GM18873 (cell line): ENCODE results near the gene RPS6KA6.
A peak's percentile ranks its signal among the peaks of the same experiment; 100 is the strongest.
"Not testable (repeated sequence)": the region's sequence is repeated elsewhere in the genome, so short reads cannot be mapped to it uniquely, and the experiment has no call there.

ENCODE experiments used
- ATAC-seq: cut with Tn5 transposase; IDR thresholded peaks from one replicate; pipeline ENCODE4 v1.9.1; 2021; ENCODE audit warnings: mild to moderate bottlenecking, moderate library complexity, moderate number of reproducible peaks; ENCODE audit not compliant: unreplicated experiment, low FRiP score

Gene RPS6KA6

DNA sequence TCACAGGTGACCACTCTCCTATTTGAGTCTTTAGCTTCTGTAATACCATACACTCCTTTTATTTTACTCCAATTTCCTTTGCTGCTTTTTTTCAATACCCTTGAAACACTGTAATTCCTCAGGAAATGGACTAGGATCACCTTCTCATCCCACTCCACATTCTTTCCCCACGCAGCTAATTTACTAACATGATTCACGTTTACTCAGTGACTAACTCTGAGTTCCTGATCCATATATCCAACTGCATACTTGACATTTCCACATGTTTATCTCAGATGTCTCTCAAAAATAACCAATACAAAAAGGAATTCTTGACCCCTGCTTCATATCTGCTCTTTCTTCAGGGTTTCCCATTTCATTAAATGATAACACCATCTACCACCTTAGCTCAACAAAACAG lies 19.9 kb downstream of the RPS6KA6 start:
- ATAC-seq, result no peak

DNA sequence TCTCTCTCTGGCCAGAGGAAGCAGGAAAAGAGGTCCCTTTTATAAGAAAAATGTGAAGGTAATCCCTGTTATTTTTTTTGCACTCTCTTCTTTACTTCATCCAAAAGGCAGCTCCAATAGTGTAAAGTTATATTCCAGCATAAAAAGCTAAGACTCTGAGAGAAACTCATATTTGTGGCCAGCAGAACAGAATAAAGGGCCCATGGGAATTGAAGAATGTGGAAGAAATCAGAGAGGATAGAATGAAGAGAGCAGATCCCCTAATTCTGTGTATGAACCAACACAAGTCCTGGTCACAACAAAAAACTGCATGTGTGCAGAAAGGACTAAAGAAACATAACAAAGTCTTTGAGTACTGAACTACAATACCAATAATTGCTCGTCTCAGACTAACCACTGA lies 22.3 kb downstream of the RPS6KA6 start:
- no peak for ATAC-seq

- ATAC-seq, result no peak
These were observed 25.6 kb downstream of the RPS6KA6 start for GRCh38 chrX:84162401-84162800.

DNA sequence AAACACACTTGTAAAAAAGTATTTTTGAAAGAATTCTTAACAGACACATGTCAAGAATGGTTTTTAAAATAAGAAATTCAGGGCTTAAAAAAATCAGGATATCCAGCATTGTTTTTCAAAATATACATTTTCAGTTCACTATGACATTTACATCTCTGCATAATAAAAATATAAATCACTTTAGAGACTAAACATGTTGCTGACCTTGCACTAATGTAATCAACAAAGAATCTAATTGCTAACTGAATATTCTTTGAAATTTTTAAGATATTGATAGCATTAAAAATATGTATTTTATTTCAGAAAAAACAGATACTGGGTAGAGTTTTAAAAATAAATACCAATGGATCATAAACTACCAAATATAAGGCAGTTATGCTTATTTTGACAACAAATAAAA lies 26.4 kb downstream of the RPS6KA6 start:
- no peak for ATAC-seq

GRCh38 chrX:84160736-84161135 lies 27.3 kb downstream of the RPS6KA6 start:
- no peak for ATAC-seq

DNA sequence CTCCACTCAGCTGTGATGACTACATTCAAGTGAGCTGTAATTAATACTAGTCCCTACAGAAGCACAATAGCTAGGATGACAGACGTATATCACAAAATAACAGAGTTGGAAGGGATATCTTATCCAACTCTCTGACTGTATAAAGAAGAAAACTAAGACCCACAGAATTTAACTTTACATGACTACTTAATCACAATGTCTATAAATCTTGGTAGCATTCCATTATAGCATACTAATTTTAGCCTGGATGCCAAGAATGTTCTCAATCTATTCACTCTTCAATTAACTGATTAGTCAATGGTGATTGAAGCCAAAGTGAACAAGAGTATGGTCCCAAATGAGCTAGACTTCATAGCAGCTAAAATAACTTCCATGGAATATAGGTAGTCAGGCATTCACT lies 31.2 kb downstream of the RPS6KA6 start:
- no peak for ATAC-seq

- no peak for ATAC-seq
These were observed 32.1 kb downstream of the RPS6KA6 start for GRCh38 chrX:84155938-84156337.

- no peak for ATAC-seq
These were observed 34.5 kb downstream of the RPS6KA6 start for GRCh38 chrX:84153538-84153937.

- no peak for ATAC-seq
These were observed 43.0 kb downstream of the RPS6KA6 start for GRCh38 chrX:84144991-84145390.

- no peak for ATAC-seq
These were observed 43.7 kb downstream of the RPS6KA6 start for GRCh38 chrX:84144281-84144680.

DNA sequence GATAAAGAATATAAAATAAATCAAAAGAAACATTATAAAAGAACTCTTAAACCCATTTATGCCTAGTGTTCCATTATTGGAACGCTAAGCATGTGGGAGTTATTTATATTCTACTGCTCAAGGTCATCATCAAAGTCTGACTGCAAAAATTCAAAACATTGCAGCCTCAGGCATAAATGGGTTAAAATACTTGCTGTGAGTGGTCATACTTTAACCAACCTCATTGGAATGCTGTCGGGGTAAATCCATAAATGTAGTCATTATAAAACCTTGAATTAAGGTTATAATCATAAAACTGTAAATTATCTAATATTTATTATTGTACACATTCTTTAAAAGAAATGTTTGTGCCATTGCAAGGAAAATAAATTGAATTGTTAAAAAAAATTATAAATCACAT lies 55.0 kb downstream of the RPS6KA6 start:
- no peak for ATAC-seq

GRCh38 chrX:84123585-84123984 lies 64.4 kb downstream of the RPS6KA6 start:
- no peak for ATAC-seq

DNA sequence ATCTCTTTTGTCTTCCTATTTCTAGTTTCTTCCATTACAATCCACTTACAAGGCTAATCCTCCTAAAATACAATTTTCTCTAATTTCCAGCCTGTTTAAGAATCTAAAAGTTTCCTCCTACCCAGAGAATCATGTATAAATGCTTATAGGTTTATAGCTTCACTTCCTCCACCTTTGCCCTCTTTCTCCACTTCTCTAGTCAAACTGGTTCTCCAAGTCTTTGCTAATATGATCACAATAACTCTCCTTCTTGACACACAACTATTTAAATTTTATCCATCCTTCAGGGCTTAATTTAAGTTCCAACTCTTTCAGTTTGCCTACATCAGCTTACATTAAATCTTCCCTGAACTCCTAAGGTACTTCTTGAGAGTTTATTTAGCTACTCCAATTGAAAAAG lies 69.2 kb downstream of the RPS6KA6 start:
- ATAC-seq, result no peak

GRCh38 chrX:84118315-84118714 lies 69.7 kb downstream of the RPS6KA6 start:
- ATAC-seq, result no peak

DNA sequence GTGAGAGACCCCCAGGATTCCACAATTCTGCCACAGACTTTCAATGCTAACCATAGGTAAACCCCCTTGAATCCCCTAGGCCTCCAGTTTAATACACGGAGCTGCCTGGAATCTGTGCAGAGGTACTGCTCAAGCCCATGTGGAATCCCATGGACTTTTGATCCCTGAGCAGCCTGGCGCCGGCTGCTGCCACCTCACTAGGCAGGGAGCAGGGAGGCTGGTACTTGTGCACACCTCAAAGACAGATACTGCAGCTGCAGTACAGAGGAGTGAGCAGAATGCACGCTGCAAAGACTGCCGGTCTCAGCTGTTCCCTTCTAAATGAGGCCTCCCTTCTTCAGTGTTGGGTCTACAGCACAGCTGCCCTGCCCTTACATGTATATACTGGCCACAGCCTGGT lies 79.4 kb downstream of the RPS6KA6 start:
- ATAC-seq, result no peak

GRCh38 chrX:84099120-84099519 lies 88.9 kb downstream of the RPS6KA6 start:
- ATAC-seq, result no peak

DNA sequence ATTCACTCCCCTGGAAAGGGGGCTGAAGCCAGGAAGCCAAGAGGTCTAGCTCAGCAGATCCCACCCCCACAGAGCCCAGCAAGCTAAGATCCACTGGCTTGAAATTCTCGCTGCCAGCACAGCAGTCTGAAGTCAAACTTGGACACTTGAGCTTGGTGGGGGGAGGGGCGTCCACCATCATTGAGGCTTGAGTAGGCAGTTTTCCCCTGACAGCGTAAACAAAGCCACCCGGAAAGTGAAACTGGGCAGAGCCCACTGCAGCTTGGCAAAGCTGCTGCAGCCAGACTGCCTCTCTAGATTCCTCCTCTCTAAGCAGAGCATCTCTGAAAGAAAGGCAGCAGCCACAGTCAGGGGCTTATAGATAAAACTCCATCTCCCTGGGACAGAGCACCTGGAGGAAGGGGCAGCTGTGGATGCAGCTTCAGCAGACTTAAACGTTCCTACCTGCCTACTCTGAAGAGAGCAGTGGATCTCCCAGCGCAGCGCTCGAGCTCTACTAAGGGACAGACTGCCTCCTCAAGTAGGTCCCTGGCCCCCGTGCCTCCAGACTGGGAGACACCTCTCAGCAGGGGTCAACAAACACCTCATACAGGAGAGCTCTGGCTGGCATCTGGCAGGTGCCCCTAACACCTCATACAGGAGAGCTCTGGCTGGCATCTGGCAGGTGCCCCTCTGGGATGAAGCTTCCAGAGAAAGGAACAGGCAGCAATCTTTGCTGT lies 108.4 kb downstream of the RPS6KA6 start:
- not testable (repeated sequence) for ATAC-seq

DNA sequence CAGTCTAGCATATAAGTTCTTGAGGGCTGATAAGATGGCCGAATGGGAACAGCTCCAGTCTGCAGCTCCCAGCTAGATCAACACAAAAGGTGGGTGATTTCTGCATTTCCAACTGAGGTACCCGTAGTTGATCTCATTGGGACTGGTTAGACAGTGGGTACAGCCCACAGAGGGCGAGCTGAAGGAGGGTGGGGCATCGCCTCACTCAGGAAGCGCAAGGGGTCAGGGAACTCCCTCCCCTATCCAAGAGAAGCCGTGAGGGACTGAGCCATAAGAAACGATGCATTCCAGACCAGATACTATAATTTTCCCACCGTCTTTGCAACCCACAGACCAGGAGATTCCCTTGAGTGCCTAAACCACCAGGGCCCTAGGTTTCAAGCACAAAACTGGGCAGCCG lies 109.0 kb downstream of the RPS6KA6 start:
- ATAC-seq, result no peak

- ATAC-seq, result no peak
These were observed 123.2 kb downstream of the RPS6KA6 start for GRCh38 chrX:84064814-84065213.

- no peak for ATAC-seq
These were observed 123.8 kb downstream of the RPS6KA6 start for GRCh38 chrX:84064164-84064563.

GRCh38 chrX:84047339-84047738 lies 140.7 kb downstream of the RPS6KA6 start:
- no peak for ATAC-seq

DNA sequence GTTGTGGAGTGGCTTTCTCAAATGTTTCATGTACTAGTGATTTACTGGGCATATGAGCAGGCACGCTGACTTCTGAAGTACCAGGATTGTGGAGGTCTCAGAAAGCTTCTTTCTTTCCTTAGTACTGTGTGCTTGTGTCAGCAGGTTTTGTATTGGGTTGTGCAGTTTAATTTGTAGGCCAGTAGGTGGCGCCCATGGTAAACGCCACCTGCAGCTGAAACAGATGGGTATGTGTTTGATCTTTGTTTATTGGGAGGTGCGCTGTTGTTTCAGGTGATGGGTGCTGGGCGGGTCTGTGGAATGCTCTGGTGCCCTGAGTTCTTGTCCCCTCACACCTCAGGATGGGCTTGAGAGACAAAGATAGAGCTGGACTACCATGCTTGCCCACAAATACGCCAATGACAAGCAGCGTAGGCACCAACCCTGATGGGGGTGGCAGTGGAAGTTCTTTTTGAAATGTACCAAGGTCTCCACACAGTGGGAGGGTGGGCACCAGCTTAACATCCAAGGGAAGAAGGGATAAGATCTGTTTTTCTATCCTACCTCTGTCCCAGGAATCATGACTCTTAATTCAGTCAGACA lies 141.5 kb downstream of the RPS6KA6 start:
- ATAC-seq, result peak; percentile 95
